GM12801 (cell line): ENCODE data around the gene KIAA0825.

ENCODE experiments used
- CTCF ChIP-seq: IDR thresholded peaks from one replicate; pipeline ENCODE4 v1.5.1; 2011; ENCODE audit warnings: control low read depth; ENCODE audit not compliant: insufficient read length; ENCODE audit errors: extremely low read depth

Gene KIAA0825

GRCh38 chr5:94266170-94266569 is 352.2 kb downstream of the KIAA0825 start:
- no peak for TF ChIP-seq CTCF

GRCh38 chr5:94263068-94263467 is 355.3 kb downstream of the KIAA0825 start:
- no peak for TF ChIP-seq CTCF

GRCh38 chr5:94260096-94260495 is 358.3 kb downstream of the KIAA0825 start:
- no peak for TF ChIP-seq CTCF

GRCh38 chr5:94254214-94254613 is 364.2 kb downstream of the KIAA0825 start:
- no peak for TF ChIP-seq CTCF

GRCh38 chr5:94250985-94251384 is 367.4 kb downstream of the KIAA0825 start:
- no peak for TF ChIP-seq CTCF

- no peak for TF ChIP-seq CTCF
Observed at GRCh38 chr5:94249430-94249829, 369.0 kb downstream of the KIAA0825 start.

- no peak for TF ChIP-seq CTCF
Observed at GRCh38 chr5:94248175-94248875, 370.1 kb downstream of the KIAA0825 start.

- no peak for TF ChIP-seq CTCF
Observed at GRCh38 chr5:94245608-94246007, 372.8 kb downstream of the KIAA0825 start.
